Measurements from ENCODE around the gene RHEB.
"Not testable (repeated sequence)": the region's sequence is repeated elsewhere in the genome, so short reads cannot be mapped to it uniquely, and the experiment has no call there.

RHEB gene

DNA sequence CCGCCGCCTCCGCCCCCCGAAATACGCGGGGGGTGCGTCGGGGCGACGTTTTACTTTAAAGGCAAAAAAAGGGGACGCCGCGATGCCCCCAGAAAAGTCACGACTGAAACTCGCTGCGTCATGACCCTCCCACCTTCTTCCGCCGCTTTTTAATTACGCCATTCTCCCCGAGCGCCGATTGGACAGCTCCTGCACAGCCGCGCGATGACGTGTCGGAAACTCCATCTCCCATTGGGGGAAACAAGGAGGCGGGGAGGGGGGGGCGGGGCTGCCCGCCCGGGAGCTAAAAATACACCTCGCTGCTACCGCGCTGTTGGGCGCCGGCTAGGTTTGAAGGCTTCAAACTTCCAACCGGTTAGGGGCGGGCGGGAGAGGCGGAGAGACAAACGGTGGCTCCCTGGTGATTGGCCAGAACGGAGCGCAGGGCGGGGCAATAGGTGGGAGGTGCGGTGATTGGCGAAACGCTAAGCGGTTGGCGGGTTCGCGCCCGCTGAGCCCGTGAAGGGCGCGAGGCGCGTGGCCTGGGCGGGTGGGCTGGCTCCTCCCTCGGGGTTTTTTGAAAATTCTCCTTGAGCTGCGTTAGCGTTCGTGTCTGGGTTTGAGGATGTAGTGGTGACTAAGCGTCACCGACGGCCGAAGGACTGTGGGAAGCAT is at the start of gene RHEB:
Gene RHEB (minus strand): TSS at position 131 of the 654 bp plus-strand sequence. CDS start 384 bp downstream, outside the sequence.
- peak; percentile 98 for DNase-seq (ENCODE audit: low spot score)

DNA sequence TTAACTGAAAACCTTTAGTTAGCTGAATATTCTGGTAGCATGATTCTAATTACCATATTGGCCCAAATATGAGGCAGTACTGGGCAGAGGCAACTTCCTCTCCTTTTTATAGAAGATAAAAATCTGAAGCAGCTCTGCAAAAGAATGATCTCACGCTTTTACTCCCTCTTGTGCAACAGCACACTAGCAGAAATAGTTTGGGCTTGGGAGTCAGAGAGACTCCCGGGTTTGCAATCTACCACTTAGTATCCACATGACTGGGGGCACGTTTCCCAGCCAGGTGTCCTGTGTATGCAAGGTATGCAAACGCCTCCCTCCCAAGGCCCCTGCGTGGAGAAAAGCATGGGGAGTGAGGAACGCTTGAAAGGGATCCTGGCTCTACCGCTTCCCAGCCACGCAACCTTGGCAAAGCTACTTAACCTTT is 47.2 kb upstream of the RHEB start:
- DNase-seq (ENCODE audit: low spot score): no peak

GRCh38 chr7:151565541-151565940 is 45.8 kb upstream of the RHEB start:
- DNase-seq (ENCODE audit: low spot score): no peak

DNA sequence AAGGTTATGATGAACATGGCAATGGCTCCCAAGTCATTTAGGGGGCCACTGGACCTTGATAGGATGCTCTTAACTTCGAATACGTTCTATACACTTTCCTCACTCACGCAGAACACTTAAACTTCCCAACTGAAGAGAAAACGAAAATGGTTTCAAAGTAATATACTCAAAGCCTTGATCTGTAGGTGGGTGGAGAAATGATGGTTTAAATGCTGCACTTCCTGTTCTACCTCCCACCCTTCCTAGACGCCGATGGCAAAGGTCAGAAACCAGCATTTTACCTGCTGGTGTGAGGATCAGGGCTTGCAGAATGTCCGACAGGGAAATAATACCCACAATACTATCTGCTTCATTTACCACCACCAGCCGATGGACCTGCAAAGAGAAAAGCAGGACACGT is 40.5 kb upstream of the RHEB start:
- DNase-seq (ENCODE audit: low spot score): no peak

DNA sequence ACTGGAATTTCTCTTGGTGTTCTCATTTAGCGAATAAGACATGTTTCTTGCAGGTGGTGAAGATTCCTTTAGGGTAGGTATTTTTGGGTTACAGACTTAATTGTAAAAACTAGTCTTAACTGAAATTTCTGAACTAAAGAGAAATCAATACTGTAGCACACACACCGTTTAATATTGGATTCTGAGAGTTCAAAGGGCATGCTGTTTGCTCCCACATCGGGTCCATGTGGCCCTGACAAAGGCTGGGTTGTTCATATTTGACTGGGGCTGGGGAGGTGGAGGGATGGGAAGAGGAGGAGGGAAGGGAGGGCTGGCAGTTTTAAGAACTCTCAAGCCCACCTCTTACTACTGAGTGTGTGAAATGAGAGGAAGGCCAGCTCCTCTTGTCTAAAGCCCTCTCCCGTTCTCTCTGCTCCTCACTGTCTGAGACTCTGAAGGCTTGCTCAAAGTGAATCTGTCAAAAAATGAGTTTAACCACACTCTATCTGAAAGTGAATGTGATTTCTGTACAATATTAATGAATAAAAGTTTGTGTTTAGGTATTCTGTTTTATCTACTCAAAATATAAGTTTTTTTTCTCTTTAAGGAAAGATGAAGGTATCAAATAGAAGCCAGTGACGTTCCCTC is 40.0 kb upstream of the RHEB start:
- no peak for DNase-seq (ENCODE audit: low spot score)

DNA sequence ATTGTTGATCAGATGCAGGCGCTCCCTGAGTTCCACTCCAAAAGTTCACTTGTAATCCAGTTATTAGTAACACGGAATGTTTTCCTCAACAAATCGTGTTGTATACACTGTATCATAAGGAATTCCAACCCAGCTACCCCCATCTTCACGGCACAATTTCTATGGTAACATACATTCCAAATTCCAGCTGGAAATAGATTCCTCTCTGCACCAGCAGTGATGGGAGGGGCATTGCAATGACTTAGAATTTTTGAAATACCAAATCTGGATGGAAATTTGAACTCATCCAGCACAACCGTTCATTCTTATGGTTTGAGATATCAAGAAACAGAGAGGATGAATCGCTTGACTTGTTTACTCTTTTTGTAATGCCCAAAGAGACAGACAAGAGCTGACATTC is 38.9 kb upstream of the RHEB start:
- DNase-seq (ENCODE audit: low spot score): no peak

GRCh38 chr7:151556592-151556991 is 36.9 kb upstream of the RHEB start:
- DNase-seq (ENCODE audit: low spot score): no peak

DNA sequence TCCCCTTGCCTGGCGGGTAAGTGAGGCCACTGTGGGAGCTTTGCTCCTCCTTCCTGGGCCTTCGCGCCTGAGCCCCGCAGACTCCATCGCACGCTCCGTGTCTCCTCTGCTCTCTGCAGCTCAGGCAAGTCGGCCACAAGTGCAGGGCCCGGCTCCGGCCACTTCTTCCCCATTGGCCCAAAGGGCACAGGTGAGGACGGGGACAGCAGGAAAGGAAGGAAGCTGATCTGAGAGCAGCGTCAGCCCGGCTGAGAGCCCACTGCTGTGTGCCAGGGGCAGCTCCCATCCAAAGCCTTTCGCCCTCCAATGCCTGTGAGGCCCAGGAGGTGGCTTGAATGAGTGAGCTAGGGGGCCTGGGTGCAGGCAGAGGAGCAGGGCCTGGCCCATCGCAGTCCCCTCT is 33.7 kb upstream of the RHEB start:
- DNase-seq (ENCODE audit: low spot score): no peak

DNA sequence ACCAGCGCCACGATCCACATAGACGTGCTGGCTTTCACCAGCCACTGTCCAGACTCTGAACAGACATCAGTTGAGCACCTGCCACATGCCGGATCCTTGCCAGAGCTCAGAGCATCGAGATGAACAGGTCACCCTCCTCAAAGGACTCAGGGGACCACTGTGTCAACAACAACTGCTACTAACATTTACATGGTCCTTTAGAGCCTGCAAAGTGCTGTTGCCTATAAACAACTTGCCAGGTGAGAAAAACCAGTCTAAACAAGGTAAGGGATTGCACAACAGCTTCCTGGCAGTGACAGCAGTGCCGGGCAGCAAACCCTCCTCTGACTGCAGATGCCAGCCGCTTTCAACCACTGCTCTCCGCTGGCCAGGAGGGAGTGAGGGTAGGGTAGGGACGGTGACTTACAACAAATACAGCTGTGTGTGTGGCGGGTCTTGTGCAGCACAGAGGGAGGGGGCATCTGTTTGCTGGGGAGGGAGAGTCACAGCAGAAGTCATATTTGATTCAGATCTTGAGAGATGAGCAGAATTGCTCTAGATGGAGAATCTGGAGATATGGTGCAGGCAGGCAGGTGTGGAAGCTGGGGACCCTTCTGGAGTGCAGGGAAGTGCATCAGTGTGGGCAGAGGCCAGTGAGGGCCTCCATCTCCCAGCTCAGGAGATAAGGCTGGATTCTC is 32.8 kb upstream of the RHEB start:
- no peak for DNase-seq (ENCODE audit: low spot score)

DNA sequence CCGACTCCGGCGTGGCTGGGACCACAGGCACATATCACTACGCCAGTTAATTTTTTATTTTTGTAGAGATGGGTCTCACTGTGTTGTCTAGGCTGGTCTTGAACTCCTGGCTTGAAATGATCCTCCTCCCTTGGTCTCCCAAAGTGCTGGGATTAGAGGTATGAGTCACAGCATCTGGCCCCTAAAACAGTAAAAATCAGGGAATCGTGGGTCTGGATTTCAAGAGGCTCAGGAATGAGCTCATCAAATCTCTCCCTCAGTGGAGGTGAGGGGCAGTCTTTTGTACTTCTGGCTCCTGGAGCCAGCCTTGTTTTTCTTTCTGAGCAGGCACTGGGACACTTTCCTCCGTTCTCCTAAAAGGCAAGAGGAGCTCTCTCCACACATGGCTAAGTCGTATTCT is 32.1 kb upstream of the RHEB start:
- no peak for DNase-seq (ENCODE audit: low spot score)

DNA sequence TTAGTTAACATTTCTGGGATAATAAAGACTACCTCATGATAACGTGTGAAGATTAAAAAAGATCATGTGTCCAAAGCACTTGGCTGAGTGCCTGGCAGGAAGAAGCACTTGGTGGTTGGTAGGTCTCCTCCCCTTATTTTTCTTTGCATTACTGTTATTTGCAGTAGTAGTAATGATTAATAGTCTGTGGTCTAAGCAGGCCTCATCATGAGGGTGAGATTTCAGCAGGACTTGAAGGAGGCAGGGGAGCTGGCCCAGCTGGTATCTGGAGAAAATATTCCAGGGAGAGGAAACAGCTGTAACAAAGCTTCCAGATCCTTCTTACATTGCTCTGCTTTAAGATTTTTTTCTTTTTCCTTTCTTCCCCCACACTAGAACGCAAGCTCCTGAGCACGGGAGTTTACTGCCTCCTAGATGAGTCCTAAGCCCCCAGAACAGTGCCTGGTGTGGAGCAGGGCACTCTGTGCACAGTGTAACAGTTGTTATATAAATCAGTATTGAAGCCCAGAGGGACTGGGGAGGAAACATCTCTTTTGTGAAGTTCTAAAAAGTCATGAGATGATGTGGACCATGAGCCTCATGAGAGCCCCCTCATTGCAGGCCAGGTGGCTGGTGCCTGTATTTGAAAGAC is 31.1 kb upstream of the RHEB start:
- DNase-seq (ENCODE audit: low spot score): no peak

DNA sequence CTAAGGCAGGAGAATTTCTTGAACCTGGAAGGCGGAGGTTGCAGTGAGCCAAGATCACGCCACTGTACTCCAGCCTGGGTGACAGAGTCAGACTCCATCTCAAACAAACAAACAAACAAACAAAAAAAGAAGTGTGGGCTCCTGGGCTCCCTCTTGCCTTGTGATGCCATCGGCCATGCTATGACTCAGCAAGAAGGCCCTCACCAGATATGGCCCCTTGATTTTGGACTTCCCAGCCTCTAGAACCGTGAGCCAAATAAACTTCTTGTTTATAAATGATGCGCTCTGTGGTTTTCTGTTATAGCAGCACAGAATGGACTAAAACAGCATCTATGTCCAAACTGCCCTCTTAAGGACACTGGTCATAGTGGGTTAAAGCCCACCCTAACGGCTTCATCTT is 29.9 kb upstream of the RHEB start:
- no peak for DNase-seq (ENCODE audit: low spot score)

DNA sequence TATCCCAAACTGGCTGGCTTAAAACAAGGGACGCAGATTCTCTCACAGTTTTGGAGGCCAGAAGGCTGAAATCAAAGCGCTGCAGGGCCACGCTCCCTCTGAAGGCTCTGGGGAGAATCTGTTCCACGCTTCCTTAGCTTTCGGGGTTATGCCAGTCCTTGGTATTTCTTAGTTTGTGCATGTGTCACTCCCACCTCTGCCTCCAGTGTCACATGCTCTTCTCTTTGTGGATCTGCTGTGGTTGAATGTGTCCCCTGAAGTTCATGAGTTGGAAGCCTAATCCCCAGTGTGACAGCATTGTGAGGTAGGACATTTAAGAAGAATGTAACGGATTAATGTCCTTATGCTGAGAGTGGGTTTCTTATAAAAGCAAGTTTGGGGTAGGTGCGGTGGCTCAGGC is 29.4 kb upstream of the RHEB start:
- no peak for DNase-seq (ENCODE audit: low spot score)

- DNase-seq (ENCODE audit: low spot score): no peak
Measured at GRCh38 chr7:151544183-151544582, 24.5 kb upstream of the RHEB start.

- DNase-seq (ENCODE audit: low spot score): no peak
Measured at GRCh38 chr7:151542606-151543130, 23.0 kb upstream of the RHEB start.

- DNase-seq (ENCODE audit: low spot score): no peak
Measured at GRCh38 chr7:151541709-151542499, 22.2 kb upstream of the RHEB start.

DNA sequence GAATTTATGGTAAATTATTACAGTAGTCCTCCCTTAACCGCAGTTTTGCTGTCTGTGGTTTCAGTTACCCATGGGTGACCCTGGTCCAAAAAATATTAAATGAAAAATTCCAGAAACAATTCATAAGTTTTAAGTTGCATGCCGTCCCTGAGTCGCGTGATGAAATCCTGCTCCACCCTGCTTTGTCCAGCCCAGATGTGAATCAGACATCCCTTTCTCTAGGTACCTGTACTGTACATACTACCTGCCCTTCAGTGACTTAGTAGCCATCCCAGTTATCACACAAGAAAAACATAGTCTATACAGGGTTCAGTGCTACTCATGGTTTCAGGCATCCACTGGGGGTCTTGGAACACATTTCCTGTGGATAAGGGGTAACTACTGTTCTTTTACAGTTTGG is 20.5 kb upstream of the RHEB start:
- DNase-seq (ENCODE audit: low spot score): no peak

- no peak for DNase-seq (ENCODE audit: low spot score)
Measured at GRCh38 chr7:151539088-151539671, 19.5 kb upstream of the RHEB start.

- DNase-seq (ENCODE audit: low spot score): no peak
Measured at GRCh38 chr7:151537818-151538561, 18.3 kb upstream of the RHEB start.

GRCh38 chr7:151536178-151536577 is 16.5 kb upstream of the RHEB start:
- not testable (repeated sequence) for DNase-seq (ENCODE audit: low spot score)

GRCh38 chr7:151529842-151530241 is 10.1 kb upstream of the RHEB start:
- no peak for DNase-seq (ENCODE audit: low spot score)
